Neural crest cell (in vitro differentiated cells): Measurements from ENCODE around the gene SLC25A6. TPM values are rescaled to one million over a fixed set of nuclear protein-coding genes. Genes with fewer than 3 reads are reported as not detected.

ENCODE experiments used
- DNase-seq: peaks from one replicate; pipeline ENCODE4 v3.0.0; 2021; ENCODE audit warnings: low read depth, mixed read lengths, low spot score
- H3K27ac Mint-ChIP-seq: one replicate; pipeline ENCODE4 v1.8.0; 2021; ENCODE audit warnings: mild to moderate bottlenecking, mixed read lengths; ENCODE audit not compliant: unreplicated experiment
- H3K27me3 Mint-ChIP-seq: 2 replicates; pipeline ENCODE4 v1.8.0; 2021; ENCODE audit warnings: low read depth, mild to moderate bottlenecking, mixed read lengths
- H3K36me3 Mint-ChIP-seq: 2 replicates; pipeline ENCODE4 v1.8.0; 2021; ENCODE audit warnings: low read depth, mild to moderate bottlenecking, mixed read lengths
- H3K4me1 Mint-ChIP-seq: 2 replicates; pipeline ENCODE4 v1.8.0; 2021; ENCODE audit warnings: mixed read lengths
- H3K4me3 Mint-ChIP-seq: one replicate; pipeline ENCODE4 v1.8.0; 2021; ENCODE audit warnings: mild to moderate bottlenecking, mixed read lengths
- H3K9me3 Mint-ChIP-seq: 2 replicates; pipeline ENCODE4 v1.8.0; 2021; ENCODE audit warnings: mixed read lengths
- total RNA-seq: library from RNA; stranded (reverse); gene quantifications from 2 replicates; pipeline ENCODE4 v1.2.1, GENCODE V29; 2021
- TF ChIP-seq, protein P1 (sequence below): fragments of 200-600 bp; sonication (generic); conservative IDR thresholded peaks from 2 replicates; pipeline ENCODE4 v1.5.0; 2021; ENCODE audit warnings: antibody characterized with exemption, mild to moderate bottlenecking

SLC25A6 gene
- total RNA-seq, 1 donor from 2014 or later: 510 TPM

- Mint-ChIP-seq H3K36me3 (no peaks in the 10 kb centered on the region), H3K4me1 (peaks cover 3% of the 10 kb centered on the region), H3K9me3 (peaks cover 2% of the 10 kb centered on the region)
These were observed 50.2 kb downstream of the SLC25A6 start for GRCh38 chrX:1341545-1342184.

DNA sequence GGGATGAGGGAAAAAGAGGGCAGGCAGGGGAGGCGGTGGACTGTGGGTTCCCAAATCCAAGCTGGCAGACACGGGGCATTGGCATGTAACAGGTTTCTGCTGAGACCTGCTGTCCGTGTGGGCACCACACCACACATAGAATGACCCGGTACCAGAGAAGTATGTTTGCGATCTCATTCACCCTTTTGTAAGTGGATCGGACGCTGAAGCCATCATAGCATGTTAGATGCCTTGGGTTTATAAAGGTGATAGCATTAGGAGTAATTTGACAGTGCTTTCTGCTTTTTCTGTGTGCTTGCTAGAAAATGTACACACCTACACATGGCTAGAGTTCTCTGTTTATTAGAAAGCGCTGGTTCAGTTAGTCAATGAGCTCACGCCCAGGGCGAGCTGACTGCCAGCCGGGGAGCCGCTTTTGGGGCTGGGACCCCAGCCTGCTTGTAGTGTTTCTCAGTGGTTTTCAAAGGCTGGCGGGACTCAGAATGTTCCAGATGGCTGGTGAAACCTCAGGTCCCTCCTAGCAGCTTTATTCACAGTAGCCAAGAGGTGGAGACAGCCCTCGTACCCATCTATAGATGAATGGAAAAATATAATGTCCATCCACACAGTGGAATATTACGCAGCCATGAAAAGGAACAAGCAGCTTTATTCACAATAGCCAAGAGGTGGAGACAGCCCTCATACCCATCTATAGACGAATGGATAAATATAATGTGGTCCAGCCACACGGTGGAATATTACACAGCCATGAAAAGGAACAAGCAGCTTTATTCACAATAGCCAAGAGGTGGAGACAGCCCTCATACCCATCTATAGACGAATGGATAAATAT lies 54.7 kb downstream of the SLC25A6 start:
- Mint-ChIP-seq H3K27ac (no peak overlapping the region), H3K4me1 (peaks cover 4% of the 10 kb centered on the region), H3K9me3 (peaks cover 2% of the 10 kb centered on the region), H3K4me3 (no peak overlapping the region), H3K36me3 (no peaks in the 10 kb centered on the region), H3K27me3 (no peaks in the 10 kb centered on the region)
- TF ChIP-seq, protein P1, sequence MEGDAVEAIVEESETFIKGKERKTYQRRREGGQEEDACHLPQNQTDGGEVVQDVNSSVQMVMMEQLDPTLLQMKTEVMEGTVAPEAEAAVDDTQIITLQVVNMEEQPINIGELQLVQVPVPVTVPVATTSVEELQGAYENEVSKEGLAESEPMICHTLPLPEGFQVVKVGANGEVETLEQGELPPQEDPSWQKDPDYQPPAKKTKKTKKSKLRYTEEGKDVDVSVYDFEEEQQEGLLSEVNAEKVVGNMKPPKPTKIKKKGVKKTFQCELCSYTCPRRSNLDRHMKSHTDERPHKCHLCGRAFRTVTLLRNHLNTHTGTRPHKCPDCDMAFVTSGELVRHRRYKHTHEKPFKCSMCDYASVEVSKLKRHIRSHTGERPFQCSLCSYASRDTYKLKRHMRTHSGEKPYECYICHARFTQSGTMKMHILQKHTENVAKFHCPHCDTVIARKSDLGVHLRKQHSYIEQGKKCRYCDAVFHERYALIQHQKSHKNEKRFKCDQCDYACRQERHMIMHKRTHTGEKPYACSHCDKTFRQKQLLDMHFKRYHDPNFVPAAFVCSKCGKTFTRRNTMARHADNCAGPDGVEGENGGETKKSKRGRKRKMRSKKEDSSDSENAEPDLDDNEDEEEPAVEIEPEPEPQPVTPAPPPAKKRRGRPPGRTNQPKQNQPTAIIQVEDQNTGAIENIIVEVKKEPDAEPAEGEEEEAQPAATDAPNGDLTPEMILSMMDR: no peak
- DNase-seq: no peak

More at GRCh38 chrX:1341545-1342184, 50.2 kb downstream of the SLC25A6 start:
- TF ChIP-seq, protein P1: no peak
- Mint-ChIP-seq H3K27me3 (no peaks in the 10 kb centered on the region), H3K4me3 (no peak overlapping the region), H3K27ac (no peak overlapping the region)
- no peak for DNase-seq

DNA sequence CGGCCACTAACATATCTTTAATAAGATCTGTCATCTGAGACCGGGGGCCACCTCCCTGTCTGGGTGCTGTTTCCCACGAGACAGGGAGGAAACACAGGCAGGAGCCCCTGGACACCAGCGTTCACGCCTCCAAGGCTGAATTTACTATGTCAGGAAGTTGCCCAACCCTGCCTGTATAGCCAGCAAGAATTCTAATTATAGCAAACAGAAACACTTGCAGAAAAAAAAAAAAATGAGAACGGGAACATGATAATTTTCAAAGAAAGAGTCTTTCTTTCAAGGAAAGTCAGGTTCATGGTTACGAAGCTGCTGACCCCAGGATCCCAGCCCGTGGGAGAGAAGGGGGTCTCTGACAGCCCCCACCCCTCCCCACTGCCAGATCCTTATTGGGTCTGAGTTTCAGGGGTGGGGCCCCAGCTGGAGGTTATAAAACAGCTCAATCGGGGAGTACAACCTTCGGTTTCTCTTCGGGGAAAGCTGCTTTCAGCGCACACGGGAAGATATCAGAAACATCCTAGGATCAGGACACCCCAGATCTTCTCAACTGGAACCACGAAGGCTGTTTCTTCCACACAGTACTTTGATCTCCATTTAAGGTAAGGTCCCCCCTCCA lies 55.5 kb downstream of the SLC25A6 start, which contains the start of gene IL3RA:
IL3RA (plus strand) TSS at position 455 of the 613 bp plus-strand sequence. CDS start 4,981 bp downstream, outside the sequence.
- DNase-seq: no peak
- H3K27me3 Mint-ChIP-seq: no peaks in the 10 kb centered on the region
- H3K9me3 Mint-ChIP-seq: peaks cover 2% of the 10 kb centered on the region
- peaks cover 4% of the 10 kb centered on the region for H3K4me1 Mint-ChIP-seq
- no peak within 1 kb of the TSS for H3K27ac Mint-ChIP-seq
- H3K36me3 Mint-ChIP-seq: no peaks in the 10 kb centered on the region
- no peak within 1 kb of the TSS for H3K4me3 Mint-ChIP-seq
- TF ChIP-seq, protein P1: no peak

Other genes starting within 250 kb of the SLC25A6 start
- 0.30 TPM in 1 of 2 replicates, not detected in the other for gene CRLF2, start 179.5 kb downstream of the SLC25A6 start, total RNA-seq
- 1.3 and 1.4 TPM in 2 replicates for gene CSF2RA, start 123.3 kb downstream of the SLC25A6 start, total RNA-seq
- not detected in 2 replicates for gene IL3RA, start 55.3 kb downstream of the SLC25A6 start, total RNA-seq
- gene ASMTL, start 60.8 kb upstream of the SLC25A6 start, total RNA-seq: 37.4 and 38.9 TPM in 2 replicates
- gene P2RY8, start 145.1 kb upstream of the SLC25A6 start, total RNA-seq: not detected in 2 replicates
- gene AKAP17A, start 199.5 kb upstream of the SLC25A6 start, total RNA-seq: 43.9 and 44.0 TPM in 2 replicates
- gene ASMT, start 222.9 kb upstream of the SLC25A6 start, total RNA-seq: 0.44 TPM in 1 of 2 replicates, not detected in the other